ENCODE measurements around the gene CLDN5.

Gene CLDN5

DNA sequence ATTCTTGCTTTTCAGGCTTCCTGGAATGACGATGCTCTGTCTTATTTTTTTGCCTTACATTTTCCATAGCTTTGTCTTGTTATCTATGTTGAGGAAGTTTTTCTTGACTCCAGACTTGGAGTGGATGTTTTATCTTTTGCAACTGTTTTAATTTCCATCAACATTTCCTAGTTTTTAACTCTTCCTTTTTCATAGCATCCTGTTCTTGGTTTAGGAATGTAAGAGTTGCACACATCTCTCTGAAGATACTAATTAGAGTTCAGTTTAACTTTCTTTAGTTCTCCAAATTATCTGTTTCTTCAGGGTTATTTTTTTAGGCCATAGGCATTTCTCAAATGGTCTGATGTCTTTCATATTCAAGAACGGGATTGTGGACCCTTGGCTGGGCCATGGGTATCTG, 10.4 kb downstream of the CLDN5 start:
- no peak for DNase-seq (ENCODE audit: extremely low spot score)
- CTCF ChIA-PET = no interaction called here
- POLR2A ChIA-PET = interaction anchor here (0.6 kb wide), 2 partner anchors 9 to 491 kb away, joined by 3 to 4 read pairs; no protein-coding TSS in a partner anchor
- TF ChIP-seq CTBP1 (IDR thresholded peaks at IDR 0.05; ENCODE audit: borderline replicate concordance) (no peak), FOXM1 (IDR thresholded peaks at IDR 0.05; ENCODE audit: borderline replicate concordance) (no peak), ELF4 (IDR thresholded peaks at IDR 0.05) (no peak), SP1 (IDR thresholded peaks at IDR 0.05) (no peak), ZNF384 (IDR thresholded peaks at IDR 0.05) (no peak)
- TF ChIP-seq, protein P1, sequence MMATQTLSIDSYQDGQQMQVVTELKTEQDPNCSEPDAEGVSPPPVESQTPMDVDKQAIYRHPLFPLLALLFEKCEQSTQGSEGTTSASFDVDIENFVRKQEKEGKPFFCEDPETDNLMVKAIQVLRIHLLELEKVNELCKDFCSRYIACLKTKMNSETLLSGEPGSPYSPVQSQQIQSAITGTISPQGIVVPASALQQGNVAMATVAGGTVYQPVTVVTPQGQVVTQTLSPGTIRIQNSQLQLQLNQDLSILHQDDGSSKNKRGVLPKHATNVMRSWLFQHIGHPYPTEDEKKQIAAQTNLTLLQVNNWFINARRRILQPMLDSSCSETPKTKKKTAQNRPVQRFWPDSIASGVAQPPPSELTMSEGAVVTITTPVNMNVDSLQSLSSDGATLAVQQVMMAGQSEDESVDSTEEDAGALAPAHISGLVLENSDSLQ (IDR thresholded peaks at IDR 0.05) = no peak

DNA sequence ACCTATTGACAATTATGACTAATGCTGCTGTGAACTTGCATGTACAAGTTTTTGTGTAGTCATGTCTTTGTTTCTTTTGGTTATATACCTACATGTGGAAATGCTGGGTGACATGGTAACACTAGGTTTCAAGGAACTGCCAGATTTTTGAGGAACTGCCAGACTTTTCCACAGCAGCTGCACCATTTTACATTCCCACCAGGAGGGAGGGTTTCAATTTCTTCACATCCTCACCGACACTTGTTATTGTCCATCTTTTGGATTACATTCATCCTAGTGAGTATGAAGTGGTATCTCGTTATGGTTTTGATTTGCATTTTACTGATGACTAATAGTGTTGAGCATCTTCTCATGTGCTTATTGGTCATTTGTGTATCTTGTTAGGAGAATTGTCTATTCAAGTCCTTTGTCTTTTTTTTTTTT, 13.3 kb downstream of the CLDN5 start:
- TF ChIP-seq ZNF384 (IDR thresholded peaks at IDR 0.05) (no peak), L3MBTL2 (conservative IDR thresholded peaks at IDR 0.05) (no peak), BHLHE40 (IDR thresholded peaks at IDR 0.05; ENCODE audit: borderline replicate concordance) (no peak), SP1 (IDR thresholded peaks at IDR 0.05) (no peak)
- DNase-seq (ENCODE audit: extremely low spot score) = no peak
- CTCF ChIA-PET = interaction anchor here (1.7 kb wide), 1 partner anchor 119 kb away, joined by 4 read pairs; no protein-coding TSS in a partner anchor
- POLR2A ChIA-PET = interaction anchor here (0.6 kb wide), 1 partner anchor 29 kb away, joined by 4 read pairs; no protein-coding TSS in a partner anchor

DNA sequence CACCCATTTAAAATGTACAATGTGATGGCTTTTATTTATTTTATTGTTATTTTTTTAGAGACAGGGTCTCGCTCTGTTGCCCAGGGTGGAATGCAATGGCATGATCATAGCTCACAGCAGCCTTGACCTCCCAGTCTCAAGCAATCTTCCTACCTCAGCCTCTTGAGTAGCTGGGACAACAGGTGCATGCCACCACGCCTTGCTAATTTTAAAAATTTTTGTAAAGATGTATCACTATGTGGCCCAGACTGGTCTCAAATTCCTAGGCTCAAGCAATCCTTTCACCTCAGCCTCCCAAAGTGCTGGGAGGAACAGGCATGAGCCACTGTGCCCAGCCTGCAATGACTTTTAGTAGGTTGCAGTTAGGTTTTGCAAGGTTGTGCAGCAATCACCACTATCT, 14.3 kb downstream of the CLDN5 start:
- TF ChIP-seq SUZ12 (IDR thresholded peaks at IDR 0.05) (no peak), ZNF384 (IDR thresholded peaks at IDR 0.05) (no peak), ARNT (IDR thresholded peaks at IDR 0.05) (no peak), L3MBTL2 (conservative IDR thresholded peaks at IDR 0.05) (no peak), SP1 (IDR thresholded peaks at IDR 0.05) (no peak), LEF1 (IDR thresholded peaks at IDR 0.05; ENCODE audit: borderline replicate concordance) (no peak), HDGF (IDR thresholded peaks at IDR 0.05; ENCODE audit: borderline replicate concordance) (no peak), ELF4 (IDR thresholded peaks at IDR 0.05) (no peak), BHLHE40 (IDR thresholded peaks at IDR 0.05; ENCODE audit: borderline replicate concordance) (no peak), NFRKB (IDR thresholded peaks at IDR 0.05) (no peak), FOXK2 (IDR thresholded peaks at IDR 0.05) (no peak), FOXM1 (IDR thresholded peaks at IDR 0.05; ENCODE audit: borderline replicate concordance) (no peak), FOXA1 (IDR thresholded peaks at IDR 0.05) (no peak), CTBP1 (IDR thresholded peaks at IDR 0.05; ENCODE audit: borderline replicate concordance) (no peak), TARDBP (IDR thresholded peaks at IDR 0.05) (no peak)
- TF ChIP-seq, protein P1 (IDR thresholded peaks at IDR 0.05) = no peak
- ChIA-PET CTCF (interaction anchor here (1.7 kb wide), 1 partner anchor 120 kb away, joined by 4 read pairs; no protein-coding TSS in a partner anchor), POLR2A (no interaction called here)
- no peak for DNase-seq (ENCODE audit: extremely low spot score)

DNA sequence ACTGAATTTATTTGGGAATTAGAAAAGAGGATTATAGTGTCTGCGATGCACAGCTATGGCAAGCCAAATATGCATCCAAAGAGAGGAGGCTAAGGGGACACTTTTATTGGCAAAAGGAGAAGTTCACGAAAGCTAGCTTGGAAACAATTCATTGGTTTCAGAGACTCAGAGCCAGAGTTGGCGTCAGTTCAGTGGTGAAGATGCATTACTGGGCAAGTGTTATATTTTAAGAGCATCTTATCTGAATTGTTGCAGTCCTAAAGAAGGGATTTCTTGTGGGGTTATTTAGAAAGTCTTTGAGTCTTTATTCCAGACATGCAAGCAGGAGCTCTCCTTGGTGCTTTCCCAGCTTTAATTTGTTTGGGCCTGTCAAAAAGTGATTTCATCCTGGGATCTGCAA, 15.0 kb downstream of the CLDN5 start:
- ChIA-PET POLR2A (no interaction called here), CTCF (interaction anchor here (1.7 kb wide), 1 partner anchor 121 kb away, joined by 4 read pairs; no protein-coding TSS in a partner anchor)
- no peak for DNase-seq (ENCODE audit: extremely low spot score)
- TF ChIP-seq CTBP1 (IDR thresholded peaks at IDR 0.05; ENCODE audit: borderline replicate concordance) (no peak), L3MBTL2 (conservative IDR thresholded peaks at IDR 0.05) (no peak), ARNT (IDR thresholded peaks at IDR 0.05) (no peak), FOXA1 (IDR thresholded peaks at IDR 0.05) (no peak), SP1 (IDR thresholded peaks at IDR 0.05) (no peak), LEF1 (IDR thresholded peaks at IDR 0.05; ENCODE audit: borderline replicate concordance) (no peak), BHLHE40 (IDR thresholded peaks at IDR 0.05; ENCODE audit: borderline replicate concordance) (no peak), ZNF384 (IDR thresholded peaks at IDR 0.05) (no peak), NFRKB (IDR thresholded peaks at IDR 0.05) (no peak), HDGF (IDR thresholded peaks at IDR 0.05; ENCODE audit: borderline replicate concordance) (no peak), ELF4 (IDR thresholded peaks at IDR 0.05) (no peak), FOXM1 (IDR thresholded peaks at IDR 0.05; ENCODE audit: borderline replicate concordance) (no peak), TARDBP (IDR thresholded peaks at IDR 0.05) (no peak), FOXK2 (IDR thresholded peaks at IDR 0.05) (no peak), SUZ12 (IDR thresholded peaks at IDR 0.05) (no peak)

DNA sequence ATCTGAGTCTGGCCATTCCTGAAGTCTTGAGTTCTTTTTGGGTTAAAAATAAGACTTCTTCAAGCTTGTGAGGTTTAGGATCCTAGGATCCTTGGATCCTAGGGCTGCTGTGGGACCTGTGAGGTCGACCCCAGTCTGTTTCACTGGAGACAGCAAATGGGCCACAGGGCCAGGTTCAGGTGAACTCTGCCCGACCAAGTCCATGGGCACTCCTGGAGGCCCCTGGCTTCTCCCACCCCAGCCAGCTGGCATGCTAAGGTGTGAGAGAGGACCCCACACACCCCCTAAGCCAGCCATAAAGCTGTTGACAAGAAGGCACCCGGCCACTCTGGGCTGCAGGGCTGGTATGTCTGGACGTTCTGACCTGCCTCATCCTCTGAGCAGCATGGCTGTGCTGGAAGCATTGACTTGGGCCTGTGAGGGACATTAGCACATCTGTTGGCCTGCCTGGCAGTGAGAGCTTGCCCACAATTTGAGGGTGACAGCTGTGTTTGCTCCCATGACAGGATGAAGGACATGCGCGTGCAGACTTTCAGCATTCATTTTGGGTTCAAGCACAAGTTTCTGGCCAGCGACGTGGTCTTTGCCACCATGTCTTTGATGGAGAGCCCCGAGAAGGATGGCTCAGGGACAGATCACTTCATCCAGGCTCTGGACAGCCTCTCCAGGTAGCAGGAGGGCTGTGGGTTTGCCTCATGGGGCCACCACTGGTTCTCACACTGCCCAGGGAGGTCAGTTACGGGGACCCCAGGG, 16.0 kb downstream of the CLDN5 start:
- no peak for TF ChIP-seq LEF1 (IDR thresholded peaks at IDR 0.05; ENCODE audit: borderline replicate concordance)
- TF ChIP-seq, protein P1 (IDR thresholded peaks at IDR 0.05) = no peak
- no peak for TF ChIP-seq FOXM1 (IDR thresholded peaks at IDR 0.05; ENCODE audit: borderline replicate concordance)
- TF ChIP-seq TARDBP (IDR thresholded peaks at IDR 0.05) = no peak
- TF ChIP-seq FOXK2 (IDR thresholded peaks at IDR 0.05) = no peak
- TF ChIP-seq NFRKB (IDR thresholded peaks at IDR 0.05) = no peak
- no peak for TF ChIP-seq ELF4 (IDR thresholded peaks at IDR 0.05)
- no peak for TF ChIP-seq HDGF (IDR thresholded peaks at IDR 0.05; ENCODE audit: borderline replicate concordance)
- TF ChIP-seq FOXA1 (IDR thresholded peaks at IDR 0.05) = no peak
- no peak for TF ChIP-seq ZNF384 (IDR thresholded peaks at IDR 0.05)
- POLR2A ChIA-PET = interaction anchor here (1.0 kb wide), 1 partner anchor 214 kb away, joined by 3 read pairs; no protein-coding TSS in a partner anchor
- CTCF ChIA-PET = no interaction called here
- no peak for DNase-seq (ENCODE audit: extremely low spot score)

DNA sequence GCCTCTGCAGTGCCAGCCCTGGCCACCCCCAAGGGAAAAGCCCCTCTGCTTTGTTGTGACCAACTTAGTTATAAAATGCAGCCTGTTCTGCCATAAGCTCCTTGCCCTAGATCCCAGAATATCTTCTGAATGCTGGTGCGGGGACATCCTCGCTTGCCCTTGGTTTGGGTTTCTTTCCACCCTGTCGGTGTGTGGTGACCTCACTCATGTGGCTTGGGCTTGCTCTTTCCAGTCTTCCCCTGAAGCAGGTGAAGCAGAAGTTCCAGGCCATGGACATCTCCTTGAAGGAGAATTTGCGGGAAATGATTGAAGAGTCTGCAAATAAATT, 16.7 kb downstream of the CLDN5 start:
- ChIA-PET CTCF (no interaction called here), POLR2A (no interaction called here)
- no peak for TF ChIP-seq SP1 (IDR thresholded peaks at IDR 0.05)
- TF ChIP-seq ZNF384 (IDR thresholded peaks at IDR 0.05) = no peak
- TF ChIP-seq SUZ12 (IDR thresholded peaks at IDR 0.05) = no peak
- no peak for TF ChIP-seq FOXA1 (IDR thresholded peaks at IDR 0.05)
- no peak for TF ChIP-seq CTBP1 (IDR thresholded peaks at IDR 0.05; ENCODE audit: borderline replicate concordance)
- TF ChIP-seq BHLHE40 (IDR thresholded peaks at IDR 0.05; ENCODE audit: borderline replicate concordance) = no peak
- TF ChIP-seq, protein P1 (IDR thresholded peaks at IDR 0.05) = no peak
- TF ChIP-seq TARDBP (IDR thresholded peaks at IDR 0.05) = no peak
- no peak for TF ChIP-seq NFRKB (IDR thresholded peaks at IDR 0.05)
- no peak for TF ChIP-seq FOXK2 (IDR thresholded peaks at IDR 0.05)
- TF ChIP-seq ELF4 (IDR thresholded peaks at IDR 0.05) = no peak
- TF ChIP-seq FOXM1 (IDR thresholded peaks at IDR 0.05; ENCODE audit: borderline replicate concordance) = no peak
- no peak for TF ChIP-seq HDGF (IDR thresholded peaks at IDR 0.05; ENCODE audit: borderline replicate concordance)
- no peak for TF ChIP-seq L3MBTL2 (conservative IDR thresholded peaks at IDR 0.05)
- no peak for TF ChIP-seq ARNT (IDR thresholded peaks at IDR 0.05)
- no peak for TF ChIP-seq LEF1 (IDR thresholded peaks at IDR 0.05; ENCODE audit: borderline replicate concordance)
- DNase-seq (ENCODE audit: extremely low spot score) = no peak

Data from HEK293T (cell line).